Measurements from ENCODE around the gene TIAM2. TPM values are rescaled to one million over a fixed set of nuclear protein-coding genes. Genes with fewer than 3 reads are reported as not detected.

TIAM2 gene
- total RNA-seq, 1 experiment from 2014 or later = 9.1 TPM

DNA sequence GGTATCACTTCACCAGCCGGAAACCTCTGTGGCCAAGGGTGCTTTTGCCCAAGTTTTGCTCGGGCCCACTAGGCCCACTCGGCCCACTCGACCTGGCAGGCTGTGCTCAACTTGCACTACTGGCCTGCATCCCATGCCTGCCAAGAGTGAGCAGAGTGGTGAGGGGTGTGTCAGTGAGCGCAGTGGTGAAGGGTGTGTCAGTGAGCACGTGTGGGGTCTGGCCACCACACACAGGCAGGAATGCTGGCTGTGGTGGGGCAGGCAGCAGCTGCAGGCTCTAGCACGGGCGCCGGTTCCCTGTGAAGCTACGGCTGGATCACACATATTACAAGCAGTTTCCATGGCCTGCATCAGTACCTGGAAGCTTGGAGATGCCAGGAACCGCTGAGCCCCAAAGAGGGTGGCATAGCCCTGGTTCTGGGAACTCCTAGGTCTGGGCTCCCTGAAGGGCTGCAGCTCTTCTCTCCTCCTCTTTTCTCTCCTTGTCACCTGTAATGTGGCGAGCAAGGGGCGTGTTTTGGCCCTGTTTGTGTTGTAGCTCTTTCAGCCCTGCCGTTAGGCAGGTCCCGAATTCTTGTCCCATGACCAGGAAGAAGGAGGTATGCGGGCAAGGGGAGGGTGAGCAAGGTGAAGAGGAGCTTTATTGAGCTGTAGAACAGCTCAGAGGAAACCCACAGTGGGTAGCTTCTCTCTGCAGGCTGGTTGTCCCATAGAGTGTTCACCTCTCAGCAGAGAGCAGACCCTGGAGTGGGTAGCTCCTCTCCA, 217.7 kb downstream of the TIAM2 start:
- POLR2A ChIA-PET (ENCODE audit: low non-redundant PET) = no interaction called here
- CTCF ChIA-PET = no interaction called here
- Histone ChIP-seq H3K27ac (ENCODE audit: low read depth, low read length, poor library complexity, severe bottlenecking) (no peak overlapping the region), H3K4me3 (ENCODE audit: low read depth, low read length, poor library complexity, severe bottlenecking) (no peak overlapping the region), H3K27me3 (replicated peaks; ENCODE audit: insufficient read depth, low read depth, low read length, poor library complexity) (no peaks in the 10 kb centered on the region), H3K4me1 (ENCODE audit: insufficient read depth, low read length, poor library complexity, severe bottlenecking) (no peaks in the 10 kb centered on the region), H3K9me3 (ENCODE audit: low read depth, low read length, poor library complexity, severe bottlenecking) (no peaks in the 10 kb centered on the region), H3K36me3 (ENCODE audit: insufficient read depth, low read length, poor library complexity, severe bottlenecking) (no peaks in the 10 kb centered on the region)
- TF ChIP-seq, protein P1, sequence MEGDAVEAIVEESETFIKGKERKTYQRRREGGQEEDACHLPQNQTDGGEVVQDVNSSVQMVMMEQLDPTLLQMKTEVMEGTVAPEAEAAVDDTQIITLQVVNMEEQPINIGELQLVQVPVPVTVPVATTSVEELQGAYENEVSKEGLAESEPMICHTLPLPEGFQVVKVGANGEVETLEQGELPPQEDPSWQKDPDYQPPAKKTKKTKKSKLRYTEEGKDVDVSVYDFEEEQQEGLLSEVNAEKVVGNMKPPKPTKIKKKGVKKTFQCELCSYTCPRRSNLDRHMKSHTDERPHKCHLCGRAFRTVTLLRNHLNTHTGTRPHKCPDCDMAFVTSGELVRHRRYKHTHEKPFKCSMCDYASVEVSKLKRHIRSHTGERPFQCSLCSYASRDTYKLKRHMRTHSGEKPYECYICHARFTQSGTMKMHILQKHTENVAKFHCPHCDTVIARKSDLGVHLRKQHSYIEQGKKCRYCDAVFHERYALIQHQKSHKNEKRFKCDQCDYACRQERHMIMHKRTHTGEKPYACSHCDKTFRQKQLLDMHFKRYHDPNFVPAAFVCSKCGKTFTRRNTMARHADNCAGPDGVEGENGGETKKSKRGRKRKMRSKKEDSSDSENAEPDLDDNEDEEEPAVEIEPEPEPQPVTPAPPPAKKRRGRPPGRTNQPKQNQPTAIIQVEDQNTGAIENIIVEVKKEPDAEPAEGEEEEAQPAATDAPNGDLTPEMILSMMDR (conservative IDR thresholded peaks at IDR 0.05; ENCODE audit: low read depth, low read length) = no peak
- no peak for TF ChIP-seq EZH2 (IDR thresholded peaks at IDR 0.05; ENCODE audit: borderline replicate concordance, low read depth, low read length, poor library complexity, severe bottlenecking)
- intact Hi-C loops (cut with micrococcal nuclease; ENCODE audit: unreplicated experiment) = no loop called here
- DNase-seq (ENCODE audit: low spot score) = no peak
- no TSS peak for BruUV-seq (replicated peaks)

DNA sequence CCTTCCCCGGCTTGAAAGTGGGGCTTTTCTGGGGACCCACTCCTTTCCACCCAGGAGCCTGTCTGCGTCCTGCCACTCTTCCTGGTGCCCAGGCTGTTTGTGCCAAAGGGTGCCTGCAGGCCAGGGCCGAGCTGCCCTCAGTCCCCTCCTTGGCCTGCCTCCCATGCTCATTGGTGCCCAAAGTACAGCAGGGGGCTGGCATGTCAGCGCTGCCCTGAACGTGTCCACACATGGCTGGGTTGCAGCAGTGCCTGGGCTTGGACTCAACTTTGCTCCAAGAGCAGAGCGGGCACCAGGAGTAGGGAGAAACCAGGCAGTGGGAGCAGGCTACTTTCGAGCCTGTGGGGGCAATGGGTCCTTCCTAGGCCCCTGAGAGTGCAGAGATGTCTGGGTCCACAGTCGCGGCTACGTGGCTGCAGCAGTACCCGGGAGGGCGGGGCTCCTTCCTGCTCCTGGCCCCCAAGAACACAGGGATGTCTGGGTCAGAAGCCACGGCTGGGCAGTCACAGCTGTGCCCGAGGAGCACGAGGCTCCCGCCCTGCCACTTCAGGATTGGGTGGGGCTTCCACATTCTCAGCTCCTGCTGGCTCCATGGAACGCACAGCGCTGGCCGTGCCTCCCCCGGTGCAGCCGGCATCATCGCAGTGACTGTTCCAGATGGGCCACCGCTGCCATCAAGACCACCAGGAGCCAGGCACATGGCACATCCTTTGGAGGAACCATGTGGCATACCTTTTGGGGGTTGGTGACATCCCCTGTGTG, 218.7 kb downstream of the TIAM2 start:
- Histone ChIP-seq H3K9me3 (ENCODE audit: low read depth, low read length, poor library complexity, severe bottlenecking) (no peaks in the 10 kb centered on the region), H3K36me3 (ENCODE audit: insufficient read depth, low read length, poor library complexity, severe bottlenecking) (no peaks in the 10 kb centered on the region), H3K27ac (ENCODE audit: low read depth, low read length, poor library complexity, severe bottlenecking) (no peak overlapping the region), H3K4me1 (ENCODE audit: insufficient read depth, low read length, poor library complexity, severe bottlenecking) (no peaks in the 10 kb centered on the region), H3K4me3 (ENCODE audit: low read depth, low read length, poor library complexity, severe bottlenecking) (no peak overlapping the region), H3K27me3 (replicated peaks; ENCODE audit: insufficient read depth, low read depth, low read length, poor library complexity) (no peaks in the 10 kb centered on the region)
- no peak for DNase-seq (ENCODE audit: low spot score)
- ChIA-PET POLR2A (ENCODE audit: low non-redundant PET) (no interaction called here), CTCF (no interaction called here)
- no peak for TF ChIP-seq EZH2 (IDR thresholded peaks at IDR 0.05; ENCODE audit: borderline replicate concordance, low read depth, low read length, poor library complexity, severe bottlenecking)
- TF ChIP-seq, protein P1 (conservative IDR thresholded peaks at IDR 0.05; ENCODE audit: low read depth, low read length) = no peak
- intact Hi-C loops (cut with micrococcal nuclease; ENCODE audit: unreplicated experiment) = no loop called here
- no TSS peak for BruUV-seq (replicated peaks)

DNA sequence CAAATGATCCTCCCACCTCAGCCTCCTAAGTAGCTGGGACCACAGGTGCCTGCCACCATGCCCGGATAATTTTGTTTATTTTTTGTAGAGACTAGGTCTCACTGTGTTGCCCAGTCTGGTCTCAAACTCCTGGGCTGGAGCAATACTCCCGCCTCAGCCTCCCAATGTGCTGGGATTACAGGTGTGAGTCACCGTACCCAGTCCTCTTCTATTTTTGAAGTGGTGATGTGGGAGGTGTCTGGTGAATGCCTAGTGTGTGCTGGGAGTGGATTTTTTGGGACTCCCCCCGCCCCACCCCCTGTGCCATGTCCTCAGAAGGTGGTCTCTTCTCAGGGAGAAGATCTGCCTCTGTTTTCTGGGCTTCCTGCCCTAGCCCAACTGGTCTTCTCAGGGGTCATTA, 220.8 kb downstream of the TIAM2 start:
- intact Hi-C loops (cut with micrococcal nuclease; ENCODE audit: unreplicated experiment) = no loop called here
- Histone ChIP-seq H3K27me3 (replicated peaks; ENCODE audit: insufficient read depth, low read depth, low read length, poor library complexity) (no peaks in the 10 kb centered on the region), H3K4me1 (ENCODE audit: insufficient read depth, low read length, poor library complexity, severe bottlenecking) (no peaks in the 10 kb centered on the region), H3K9me3 (ENCODE audit: low read depth, low read length, poor library complexity, severe bottlenecking) (no peaks in the 10 kb centered on the region), H3K36me3 (ENCODE audit: insufficient read depth, low read length, poor library complexity, severe bottlenecking) (no peaks in the 10 kb centered on the region), H3K27ac (ENCODE audit: low read depth, low read length, poor library complexity, severe bottlenecking) (no peak overlapping the region), H3K4me3 (ENCODE audit: low read depth, low read length, poor library complexity, severe bottlenecking) (no peak overlapping the region)
- no TSS peak for BruUV-seq (replicated peaks)
- no peak for TF ChIP-seq EZH2 (IDR thresholded peaks at IDR 0.05; ENCODE audit: borderline replicate concordance, low read depth, low read length, poor library complexity, severe bottlenecking)
- TF ChIP-seq, protein P1 (conservative IDR thresholded peaks at IDR 0.05; ENCODE audit: low read depth, low read length) = no peak
- DNase-seq (ENCODE audit: low spot score) = no peak
- ChIA-PET POLR2A (ENCODE audit: low non-redundant PET) (no interaction called here), CTCF (no interaction called here)

All from A673 (cell line).